GM19324 (cell line): ENCODE results near the gene NCAPG2.

Source experiments
- ATAC-seq: cut with Tn5 transposase; IDR thresholded peaks from one replicate; pipeline ENCODE4 v1.9.1; 2021; ENCODE audit warnings: mild to moderate bottlenecking, moderate library complexity; ENCODE audit not compliant: unreplicated experiment, low FRiP score

The NCAPG2 gene

DNA sequence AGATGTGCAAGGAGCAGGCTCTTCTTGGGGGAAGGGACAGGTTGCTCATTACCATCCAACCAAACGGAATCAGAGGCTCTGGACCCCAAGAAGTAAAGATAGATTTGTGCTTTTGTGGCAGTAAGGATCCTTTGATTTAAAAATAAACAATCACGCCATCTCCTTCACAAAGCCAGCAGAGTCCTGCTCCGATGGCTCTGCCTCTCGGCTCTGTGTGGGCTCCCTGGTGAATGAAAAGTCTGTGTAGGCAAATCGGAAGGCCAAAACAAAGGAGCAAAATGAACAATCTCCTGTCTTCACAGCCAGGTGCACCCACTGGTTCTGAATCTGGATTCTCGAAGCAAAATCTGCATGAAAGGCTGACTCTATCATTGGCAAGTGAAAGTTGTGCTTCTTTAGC is 120.8 kb downstream of the NCAPG2 start:
- no peak for ATAC-seq

GRCh38 chr7:158583143-158583542 is 121.5 kb downstream of the NCAPG2 start:
- ATAC-seq: no peak

GRCh38 chr7:158582089-158582456 is 122.5 kb downstream of the NCAPG2 start:
- ATAC-seq: no peak

GRCh38 chr7:158581440-158582088 is 123.0 kb downstream of the NCAPG2 start:
- ATAC-seq: no peak
